H9 (cell line): Measurements from ENCODE around the gene DMXL2. TPM values are rescaled to one million over a fixed set of nuclear protein-coding genes. Genes with fewer than 3 reads are reported as not detected.

Experiments used
- DNase-seq: peaks from one replicate; pipeline ENCODE4 v3.0.0-alpha.2; 2017
- H2AFZ ChIP-seq: one replicate; pipeline ENCODE4 v1.6.1; 2013; ENCODE audit warnings: mild to moderate bottlenecking, low read length, control low read depth, moderate library complexity
- H2AK5ac ChIP-seq: 2 replicates; pipeline ENCODE4 v1.6.1; 2013; ENCODE audit warnings: low read length, control low read depth, mixed read lengths; ENCODE audit not compliant: insufficient read length
- H2BK120ac ChIP-seq: one replicate; pipeline ENCODE4 v1.6.1; 2013; ENCODE audit warnings: low read depth, mild to moderate bottlenecking, low read length, control low read depth, inconsistent platforms; ENCODE audit not compliant: poor library complexity, severe bottlenecking
- H2BK12ac ChIP-seq: 2 replicates; pipeline ENCODE4 v1.6.1; 2013; ENCODE audit warnings: low read length, control low read depth, mixed read lengths, low read depth; ENCODE audit not compliant: insufficient read length
- H2BK15ac ChIP-seq: 2 replicates; pipeline ENCODE4 v1.6.1; 2013; ENCODE audit warnings: low read depth, low read length, control low read depth
- H2BK20ac ChIP-seq: one replicate; pipeline ENCODE4 v1.6.1; 2013; ENCODE audit warnings: low read depth, mild to moderate bottlenecking, low read length, control low read depth, inconsistent platforms; ENCODE audit not compliant: poor library complexity, severe bottlenecking
- H2BK5ac ChIP-seq: 2 replicates; pipeline ENCODE4 v1.6.1; 2013; ENCODE audit warnings: low read length, control low read depth, mixed read lengths; ENCODE audit not compliant: insufficient read length
- H3K14ac ChIP-seq: 2 replicates; pipeline ENCODE4 v1.6.1; 2013; ENCODE audit warnings: low read length, control low read depth; ENCODE audit not compliant: insufficient read depth
- H3K18ac ChIP-seq: 2 replicates; pipeline ENCODE4 v1.6.1; 2013; ENCODE audit warnings: low read depth, mild to moderate bottlenecking, mixed read lengths, low read length, control low read depth; ENCODE audit not compliant: insufficient read length
- H3K23ac ChIP-seq: 2 replicates; pipeline ENCODE4 v1.6.1; 2013; ENCODE audit warnings: low read length, control low read depth, mixed read lengths, low read depth; ENCODE audit not compliant: insufficient read length
- H3K23me2 ChIP-seq: 2 replicates; pipeline ENCODE4 v1.6.1; 2013; ENCODE audit warnings: low read depth, mild to moderate bottlenecking, mixed read lengths, low read length, control low read depth; ENCODE audit not compliant: insufficient read length, poor library complexity, severe bottlenecking
- H3K27ac ChIP-seq: 2 replicates; pipeline ENCODE4 v1.5.1; 2013; ENCODE audit warnings: low read length, control low read depth, mixed read lengths, low read depth; ENCODE audit not compliant: insufficient read length
- H3K27me3 ChIP-seq: 2 replicates; pipeline ENCODE4 v1.6.1; 2013; ENCODE audit warnings: low read length, control low read depth, inconsistent platforms; ENCODE audit not compliant: insufficient read depth
- H3K4ac ChIP-seq: 2 replicates; pipeline ENCODE4 v1.6.1; 2013; ENCODE audit warnings: low read depth, mild to moderate bottlenecking, control low read depth, inconsistent platforms, low read length, moderate library complexity
- H3K4me1 ChIP-seq: 2 replicates; pipeline ENCODE4 v1.6.1; 2013; ENCODE audit warnings: low read length, control low read depth, inconsistent platforms; ENCODE audit not compliant: insufficient read depth
- H3K4me2 ChIP-seq: 2 replicates; pipeline ENCODE4 v1.6.1; 2013; ENCODE audit warnings: low read length, control low read depth, mixed read lengths; ENCODE audit not compliant: insufficient read length, insufficient read depth
- H3K56ac ChIP-seq: 2 replicates; pipeline ENCODE4 v1.6.1; 2013; ENCODE audit warnings: low read depth, mild to moderate bottlenecking, mixed read lengths, low read length, control low read depth; ENCODE audit not compliant: insufficient read length
- H3K79me1 ChIP-seq: 2 replicates; pipeline ENCODE4 v1.6.1; 2013; ENCODE audit warnings: low read depth, mild to moderate bottlenecking, moderate library complexity, low read length, control low read depth, inconsistent platforms; ENCODE audit not compliant: insufficient read depth, poor library complexity, severe bottlenecking
- H3K79me2 ChIP-seq: 2 replicates; pipeline ENCODE4 v1.6.1; 2013; ENCODE audit warnings: low read length, control low read depth, inconsistent platforms; ENCODE audit not compliant: insufficient read depth
- H3K9ac ChIP-seq: 2 replicates; pipeline ENCODE4 v1.6.1; 2013; ENCODE audit warnings: low read length, control low read depth, mixed read lengths; ENCODE audit not compliant: insufficient read length; ENCODE audit errors: extremely low read depth
- H3K9me3 ChIP-seq: one replicate; pipeline ENCODE4 v1.6.1; 2013; ENCODE audit warnings: low read depth, low read length, inconsistent platforms; ENCODE audit not compliant: control insufficient read depth
- H3T11ph ChIP-seq: one replicate; pipeline ENCODE4 v1.6.1; 2013; ENCODE audit warnings: mild to moderate bottlenecking, low read length, control low read depth, inconsistent platforms
- H4K20me1 ChIP-seq: one replicate; pipeline ENCODE4 v1.6.1; 2013; ENCODE audit not compliant: control insufficient read depth, insufficient read length, insufficient read depth
- H4K5ac ChIP-seq: 2 replicates; pipeline ENCODE4 v1.6.1; 2013; ENCODE audit warnings: low read depth, mild to moderate bottlenecking, mixed read lengths, low read length, control low read depth; ENCODE audit not compliant: insufficient read length
- H4K8ac ChIP-seq: replicated peaks from 2 replicates; pipeline ENCODE4 v1.6.1; 2013; ENCODE audit warnings: low read length, control low read depth, mixed read lengths, low read depth; ENCODE audit not compliant: insufficient read length
- H4K91ac ChIP-seq: 2 replicates; pipeline ENCODE4 v1.6.1; 2013; ENCODE audit warnings: low read depth, mild to moderate bottlenecking, moderate library complexity, mixed read lengths, low read length, control low read depth; ENCODE audit not compliant: insufficient read length
- H3K27ac Mint-ChIP-seq, 3 experiments: 2 replicates in 2 of 3; 3 replicates in 1 of 3; pipeline ENCODE4 v1.8.0; 2020 to 2021; ENCODE audit warnings: mixed read lengths in 3 of 3, mild to moderate bottlenecking in 1 of 3, moderate library complexity in 1 of 3
- H3K27me3 Mint-ChIP-seq: 2 replicates; pipeline ENCODE4 v1.8.0; 2021; ENCODE audit warnings: low read depth, mild to moderate bottlenecking, moderate library complexity, mixed read lengths
- H3K36me3 Mint-ChIP-seq, 3 experiments: 2 replicates in 2 of 3; 3 replicates in 1 of 3; pipeline ENCODE4 v1.8.0; 2020 to 2021; ENCODE audit warnings: low read depth in 3 of 3, mixed read lengths in 3 of 3; ENCODE audit not compliant: insufficient read depth in 1 of 3
- H3K4me1 Mint-ChIP-seq, 2 experiments: 2 replicates each; pipeline ENCODE4 v1.8.0; 2020; ENCODE audit warnings: mixed read lengths in 2 of 2
- H3K4me3 Mint-ChIP-seq, 2 experiments: 2 replicates in 1 of 2; 3 replicates in 1 of 2; pipeline ENCODE4 v1.8.0; 2020 to 2021; ENCODE audit warnings: mild to moderate bottlenecking in 2 of 2, mixed read lengths in 2 of 2, moderate library complexity in 1 of 2
- H3K9me3 Mint-ChIP-seq, 2 experiments: 2 replicates in 1 of 2; 3 replicates in 1 of 2; pipeline ENCODE4 v1.8.0; 2020; ENCODE audit warnings: mild to moderate bottlenecking in 2 of 2, mixed read lengths in 2 of 2, moderate library complexity in 1 of 2
- total RNA-seq: library from RNA; stranded (reverse); gene quantifications from 2 replicates; pipeline ENCODE4 v1.2.1, GENCODE V29; 2021
- TF ChIP-seq, protein P1 (sequence below): fragments of 200-600 bp; sonication (generic); conservative IDR thresholded peaks from 3 replicates; pipeline ENCODE4 v1.8.0; 2021; ENCODE audit warnings: antibody characterized with exemption, mild to moderate bottlenecking

DMXL2 gene
- total RNA-seq, 1 experiment from 2014 or later: 13.9 TPM

- no peaks in the 10 kb centered on the region; a peak in 1 of 7 replicates for H3K36me3 Mint-ChIP-seq
- H3K14ac ChIP-seq: no peak overlapping the region
- no peak overlapping the region for H3K4ac ChIP-seq
- no peaks in the 10 kb centered on the region for H3K4me1 ChIP-seq
- H3K9me3 Mint-ChIP-seq: no peaks in the 10 kb centered on the region
- H3K4me3 Mint-ChIP-seq: no peak overlapping the region
- no peaks in the 10 kb centered on the region for H3K79me1 ChIP-seq
- no peaks in the 10 kb centered on the region for H3K79me2 ChIP-seq
- H3K27ac Mint-ChIP-seq: no peak overlapping the region
- H3K4me1 Mint-ChIP-seq: no peaks in the 10 kb centered on the region
- no peak overlapping the region for H3K4me2 ChIP-seq
- no peaks in the 10 kb centered on the region for H3K27me3 ChIP-seq
- H4K20me1 ChIP-seq: no peaks in the 10 kb centered on the region
- H3K23ac ChIP-seq: no peak overlapping the region
- no peak overlapping the region for H4K8ac ChIP-seq
- no peak overlapping the region for H4K91ac ChIP-seq
- H2AK5ac ChIP-seq: no peak overlapping the region
- TF ChIP-seq, protein P1, sequence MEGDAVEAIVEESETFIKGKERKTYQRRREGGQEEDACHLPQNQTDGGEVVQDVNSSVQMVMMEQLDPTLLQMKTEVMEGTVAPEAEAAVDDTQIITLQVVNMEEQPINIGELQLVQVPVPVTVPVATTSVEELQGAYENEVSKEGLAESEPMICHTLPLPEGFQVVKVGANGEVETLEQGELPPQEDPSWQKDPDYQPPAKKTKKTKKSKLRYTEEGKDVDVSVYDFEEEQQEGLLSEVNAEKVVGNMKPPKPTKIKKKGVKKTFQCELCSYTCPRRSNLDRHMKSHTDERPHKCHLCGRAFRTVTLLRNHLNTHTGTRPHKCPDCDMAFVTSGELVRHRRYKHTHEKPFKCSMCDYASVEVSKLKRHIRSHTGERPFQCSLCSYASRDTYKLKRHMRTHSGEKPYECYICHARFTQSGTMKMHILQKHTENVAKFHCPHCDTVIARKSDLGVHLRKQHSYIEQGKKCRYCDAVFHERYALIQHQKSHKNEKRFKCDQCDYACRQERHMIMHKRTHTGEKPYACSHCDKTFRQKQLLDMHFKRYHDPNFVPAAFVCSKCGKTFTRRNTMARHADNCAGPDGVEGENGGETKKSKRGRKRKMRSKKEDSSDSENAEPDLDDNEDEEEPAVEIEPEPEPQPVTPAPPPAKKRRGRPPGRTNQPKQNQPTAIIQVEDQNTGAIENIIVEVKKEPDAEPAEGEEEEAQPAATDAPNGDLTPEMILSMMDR: no peak
- H2BK5ac ChIP-seq: no peak overlapping the region
- no peaks in the 10 kb centered on the region for H3K23me2 ChIP-seq
- H2BK120ac ChIP-seq: no peak overlapping the region
- no peak overlapping the region for H2BK20ac ChIP-seq
- H2AFZ ChIP-seq: no peak overlapping the region
- H2BK12ac ChIP-seq: no peak overlapping the region
- H3K9ac ChIP-seq: no peak overlapping the region
- no peaks in the 10 kb centered on the region for H3K27me3 Mint-ChIP-seq
- no peak overlapping the region for H3T11ph ChIP-seq
- no peak overlapping the region for H3K18ac ChIP-seq
- no peak overlapping the region for H4K5ac ChIP-seq
- DNase-seq: no peak
- no peak overlapping the region for H3K56ac ChIP-seq
- no peak overlapping the region for H3K27ac ChIP-seq
- H2BK15ac ChIP-seq: no peak overlapping the region
- no peaks in the 10 kb centered on the region for H3K9me3 ChIP-seq
These were observed 146.8 kb downstream of the DMXL2 start for GRCh38 chr15:51475736-51476135.
